OCI-LY7 (cell line): ENCODE results near the gene RCCD1.

Experiments
- CTCF ChIP-seq: fragments of 200-600 bp; sonication (generic); conservative IDR thresholded peaks from 2 replicates; pipeline ENCODE4 v1.5.1; 2014; ENCODE audit warnings: mild to moderate bottlenecking, antibody characterized with exemption, low read length, moderate library complexity, mixed read lengths
- EZH2phosphoT487 ChIP-seq: fragments of 200-600 bp; sonication (generic); IDR thresholded peaks from 2 replicates; pipeline ENCODE4 v1.6.1; 2018; ENCODE audit warnings: low read depth, borderline replicate concordance, mild to moderate bottlenecking, mixed run types, antibody characterized with exemption, low read length, moderate library complexity, mixed read lengths

GRCh38 chr15:90911302-90911623 lies 43.4 kb upstream of the RCCD1 start:
- no peak for TF ChIP-seq CTCF
- TF ChIP-seq EZH2phosphoT487, result no peak
